Measurements from ENCODE around the gene SDC1.

SDC1 gene

GRCh38 chr2:20173064-20173463 lies 51.9 kb downstream of the SDC1 start:
- no peak for DNase-seq (ENCODE audit: low read depth in 3 of 3, low spot score in 1 of 3)

GRCh38 chr2:20172273-20173055 lies 52.5 kb downstream of the SDC1 start:
- DNase-seq (ENCODE audit: low read depth in 3 of 3, low spot score in 1 of 3): no peak

GRCh38 chr2:20171445-20171977 lies 53.4 kb downstream of the SDC1 start:
- no peak for DNase-seq (ENCODE audit: low read depth in 3 of 3, low spot score in 1 of 3)

GRCh38 chr2:20170704-20171250 lies 54.2 kb downstream of the SDC1 start:
- DNase-seq (ENCODE audit: low read depth in 3 of 3, low spot score in 1 of 3): no peak

GRCh38 chr2:20169796-20170703 lies 54.9 kb downstream of the SDC1 start:
- no peak for DNase-seq (ENCODE audit: low read depth in 3 of 3, low spot score in 1 of 3)

GRCh38 chr2:20168727-20169696 lies 55.9 kb downstream of the SDC1 start:
- DNase-seq (ENCODE audit: low read depth in 3 of 3, low spot score in 1 of 3): no peak

- DNase-seq (ENCODE audit: low read depth in 3 of 3, low spot score in 1 of 3): no peak
These were observed 56.7 kb downstream of the SDC1 start for GRCh38 chr2:20168048-20168726.

- no peak for DNase-seq (ENCODE audit: low read depth in 3 of 3, low spot score in 1 of 3)
These were observed 57.6 kb downstream of the SDC1 start for GRCh38 chr2:20167356-20167755.

- no peak for DNase-seq (ENCODE audit: low read depth in 3 of 3, low spot score in 1 of 3)
These were observed 59.0 kb downstream of the SDC1 start for GRCh38 chr2:20165677-20166509.

- DNase-seq (ENCODE audit: low read depth in 3 of 3, low spot score in 1 of 3): no peak
These were observed 60.0 kb downstream of the SDC1 start for GRCh38 chr2:20164734-20165478.

- no peak for DNase-seq (ENCODE audit: low read depth in 3 of 3, low spot score in 1 of 3)
These were observed 60.7 kb downstream of the SDC1 start for GRCh38 chr2:20164061-20164733.

- no peak for DNase-seq (ENCODE audit: low read depth in 3 of 3, low spot score in 1 of 3)
These were observed 65.4 kb downstream of the SDC1 start for GRCh38 chr2:20159411-20160070.

- no peak for DNase-seq (ENCODE audit: low read depth in 3 of 3, low spot score in 1 of 3)
These were observed 67.6 kb downstream of the SDC1 start for GRCh38 chr2:20157193-20157891.

GRCh38 chr2:20156836-20157192 lies 68.1 kb downstream of the SDC1 start:
- DNase-seq (ENCODE audit: low read depth in 3 of 3, low spot score in 1 of 3): no peak

GRCh38 chr2:20156076-20156759 lies 68.7 kb downstream of the SDC1 start:
- DNase-seq (ENCODE audit: low read depth in 3 of 3, low spot score in 1 of 3): no peak

Measured in stimulated activated CD4-positive, alpha-beta T cell treated with anti-CD3 and anti-CD28 coated beads, TNF-alpha, amount 100 ng/mL, for 1 hour (primary cell).